ENCODE data around the gene AFAP1L1.

DNA sequence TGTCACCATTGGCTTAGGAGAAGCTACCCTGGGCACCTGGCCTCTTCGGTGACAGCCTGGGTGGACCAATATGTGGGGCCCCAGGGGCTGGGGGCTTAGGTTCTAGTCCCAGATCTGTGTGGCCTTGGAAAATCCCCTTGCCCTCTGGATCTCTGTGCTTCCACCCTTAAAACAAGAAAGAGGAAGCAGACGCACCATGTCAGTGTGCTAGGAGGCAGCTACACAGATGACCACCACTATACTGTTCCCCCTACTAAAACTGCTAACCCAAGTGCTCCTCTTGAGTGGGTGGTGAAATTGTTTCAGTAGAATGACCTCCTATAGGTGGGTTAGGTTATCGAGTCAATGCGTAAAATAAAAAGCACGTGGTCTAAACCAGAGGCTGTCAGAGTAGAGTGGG, 31.0 kb downstream of the AFAP1L1 start:
- TF ChIP-seq ZBTB7B (CRISPR knock-in tag; IDR thresholded peaks at IDR 0.05) (no peak), CHD2 (IDR thresholded peaks at IDR 0.05; ENCODE audit: low read depth, low read length) (no peak)
- TF ChIP-seq, protein P1, sequence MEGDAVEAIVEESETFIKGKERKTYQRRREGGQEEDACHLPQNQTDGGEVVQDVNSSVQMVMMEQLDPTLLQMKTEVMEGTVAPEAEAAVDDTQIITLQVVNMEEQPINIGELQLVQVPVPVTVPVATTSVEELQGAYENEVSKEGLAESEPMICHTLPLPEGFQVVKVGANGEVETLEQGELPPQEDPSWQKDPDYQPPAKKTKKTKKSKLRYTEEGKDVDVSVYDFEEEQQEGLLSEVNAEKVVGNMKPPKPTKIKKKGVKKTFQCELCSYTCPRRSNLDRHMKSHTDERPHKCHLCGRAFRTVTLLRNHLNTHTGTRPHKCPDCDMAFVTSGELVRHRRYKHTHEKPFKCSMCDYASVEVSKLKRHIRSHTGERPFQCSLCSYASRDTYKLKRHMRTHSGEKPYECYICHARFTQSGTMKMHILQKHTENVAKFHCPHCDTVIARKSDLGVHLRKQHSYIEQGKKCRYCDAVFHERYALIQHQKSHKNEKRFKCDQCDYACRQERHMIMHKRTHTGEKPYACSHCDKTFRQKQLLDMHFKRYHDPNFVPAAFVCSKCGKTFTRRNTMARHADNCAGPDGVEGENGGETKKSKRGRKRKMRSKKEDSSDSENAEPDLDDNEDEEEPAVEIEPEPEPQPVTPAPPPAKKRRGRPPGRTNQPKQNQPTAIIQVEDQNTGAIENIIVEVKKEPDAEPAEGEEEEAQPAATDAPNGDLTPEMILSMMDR (CRISPR knock-in tag; IDR thresholded peaks at IDR 0.05): no peak

All from HepG2 (cell line).